ENCODE results near the gene SOWAHA.
"Not testable (repeated sequence)": the region's sequence is repeated elsewhere in the genome, so short reads cannot be mapped to it uniquely, and the experiment has no call there.

Gene SOWAHA

DNA sequence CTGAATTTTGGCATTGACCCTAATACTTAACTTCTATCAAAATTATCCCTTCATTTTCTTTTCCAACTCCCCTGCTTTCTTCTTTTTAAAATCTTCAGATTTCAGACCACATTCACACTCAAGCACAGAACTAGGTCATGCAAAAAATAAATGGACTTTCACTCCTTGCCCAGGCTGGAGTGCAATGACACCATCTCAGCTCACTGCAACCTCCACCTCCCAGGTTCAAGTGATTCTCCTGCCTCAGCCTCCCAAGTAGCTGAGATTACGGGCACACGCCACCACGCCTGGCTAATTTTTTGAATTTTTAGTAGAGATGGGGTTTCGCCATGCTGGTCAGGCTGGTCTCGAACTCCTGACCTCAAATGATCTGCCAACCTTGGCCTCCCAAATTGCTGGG, 41.9 kb downstream of the SOWAHA start:
- DNase-seq (ENCODE audit: low spot score): not testable (repeated sequence)

DNA sequence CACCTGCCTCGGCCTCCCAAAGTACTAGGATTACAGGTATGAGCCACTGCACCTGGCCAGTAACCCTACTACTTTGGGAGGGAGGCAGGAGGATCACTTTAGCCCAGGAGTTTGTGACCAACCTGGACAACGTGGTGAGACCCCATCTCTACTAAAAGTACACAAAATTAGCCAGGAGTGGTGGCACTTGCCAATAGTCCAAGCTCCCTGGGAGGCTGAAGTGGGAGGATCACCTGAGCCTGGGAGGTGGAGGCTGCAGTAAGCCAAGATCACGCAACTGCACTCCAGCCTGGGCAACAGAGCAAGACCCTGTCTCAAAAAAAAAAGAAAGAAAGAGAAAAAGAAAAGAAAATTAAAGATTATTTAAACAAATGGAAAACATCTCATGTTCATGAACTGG, 42.9 kb downstream of the SOWAHA start:
- no peak for DNase-seq (ENCODE audit: low spot score)

DNA sequence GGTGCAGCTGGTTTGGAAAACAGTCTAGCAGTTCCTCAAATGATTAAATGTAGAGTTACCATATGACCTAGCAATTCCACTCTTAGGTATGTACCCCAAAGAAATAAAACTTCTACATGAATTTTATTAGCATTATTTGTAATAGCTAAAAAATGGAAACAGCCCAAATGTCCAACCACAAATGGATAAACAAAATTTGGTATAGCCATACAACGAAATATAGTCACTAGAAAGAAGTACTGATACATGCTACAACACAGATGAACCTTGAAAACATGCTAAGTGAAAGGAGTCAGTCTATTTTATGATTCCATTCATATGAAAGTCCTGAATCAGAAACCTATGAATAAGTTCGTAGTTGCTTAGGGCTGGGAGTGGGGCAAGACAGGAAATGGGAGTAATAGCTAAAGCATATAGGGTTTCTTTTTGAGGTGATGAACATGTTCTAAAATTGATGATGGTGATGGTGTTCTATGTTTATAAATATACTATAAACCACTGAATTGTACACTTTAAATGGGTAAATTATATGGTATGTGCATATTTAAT, 46.9 kb downstream of the SOWAHA start:
- DNase-seq (ENCODE audit: low spot score): no peak

DNA sequence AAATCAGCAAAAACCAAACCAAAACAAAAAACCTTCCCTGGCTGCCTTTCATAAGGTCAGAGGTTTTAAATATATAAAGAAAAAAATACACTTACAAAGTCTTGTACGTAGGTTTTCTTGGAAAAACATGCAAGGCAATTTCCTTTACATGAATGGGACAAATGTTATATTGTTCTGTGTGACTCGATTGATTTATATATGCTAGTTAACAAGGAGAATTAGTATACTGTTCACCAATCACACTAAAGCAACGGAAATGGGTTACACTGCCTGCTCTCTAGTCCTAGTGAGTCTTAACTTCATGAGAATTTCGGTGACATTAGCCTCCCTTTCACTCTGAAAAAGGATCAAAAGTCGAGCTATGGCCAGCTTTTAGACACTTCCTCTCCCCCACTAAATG, 47.6 kb downstream of the SOWAHA start:
- no peak for DNase-seq (ENCODE audit: low spot score)

DNA sequence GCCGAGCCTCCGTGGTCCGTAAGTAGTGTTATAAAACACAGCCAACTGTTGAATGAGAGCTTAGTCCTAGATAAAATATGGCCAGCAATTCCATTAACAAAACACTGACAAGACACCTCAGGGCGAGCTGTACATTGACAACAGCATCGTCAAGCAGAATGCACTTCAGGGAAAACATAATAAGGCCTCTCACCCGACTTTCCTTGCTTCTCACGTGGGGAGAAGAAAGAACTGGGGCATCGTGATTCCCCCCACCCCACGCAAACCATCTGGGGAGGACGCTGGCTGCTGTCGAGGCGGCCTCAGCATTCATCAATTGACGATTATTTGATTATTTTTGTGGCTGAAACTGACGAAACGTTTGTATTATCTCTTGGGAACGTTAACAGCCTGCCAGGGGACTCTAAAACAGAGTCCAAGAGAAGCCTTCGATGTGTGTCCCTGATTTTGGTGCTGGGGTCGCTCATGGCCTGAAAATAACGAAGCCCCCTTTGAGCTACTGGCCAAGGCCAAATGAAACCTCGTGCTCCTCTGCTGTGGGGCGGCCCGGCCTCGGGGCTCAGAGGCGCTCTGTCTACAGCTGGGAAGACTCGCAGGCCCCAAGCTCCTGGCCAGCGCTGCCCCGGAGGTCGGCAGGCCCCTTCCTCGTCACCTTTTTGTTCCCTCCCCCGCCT, 52.7 kb downstream of the SOWAHA start:
- DNase-seq (ENCODE audit: low spot score): no peak

All from CD4-positive, alpha-beta T cell treated with Interleukin-6 at 100 ng/mL for 8 hours (primary cell).